Mesenchymal stem cell (in vitro differentiated cells and primary cell): Measurements from ENCODE around the gene EFNA5.

Source experiments
- DNase-seq: peaks from one replicate; pipeline ENCODE4 v3.0.0-alpha.2; 2013
- H2AFZ ChIP-seq: one replicate; pipeline ENCODE4 v1.6.1; 2013; ENCODE audit warnings: low read depth, mild to moderate bottlenecking, control low read depth, inconsistent platforms, low read length, moderate library complexity
- H2AK5ac ChIP-seq: 2 replicates; pipeline ENCODE4 v1.6.1; 2013; ENCODE audit warnings: low read length, moderate library complexity, mild to moderate bottlenecking, inconsistent platforms; ENCODE audit not compliant: severe bottlenecking
- H2BK120ac ChIP-seq: one replicate; pipeline ENCODE4 v1.6.1; 2013; ENCODE audit warnings: low read depth, mild to moderate bottlenecking, inconsistent platforms, low read length, moderate library complexity
- H2BK12ac ChIP-seq, 2 experiments: one replicate each; pipeline ENCODE4 v1.6.1; 2013; ENCODE audit warnings: inconsistent platforms in 2 of 2, low read length in 2 of 2, mild to moderate bottlenecking in 2 of 2, moderate library complexity in 2 of 2, control low read depth in 1 of 2
- H2BK15ac ChIP-seq: one replicate; pipeline ENCODE4 v1.6.1; 2013; ENCODE audit warnings: mild to moderate bottlenecking, low read depth, inconsistent platforms; ENCODE audit not compliant: poor library complexity, severe bottlenecking
- H2BK5ac ChIP-seq: 2 replicates; pipeline ENCODE4 v1.6.1; 2013; ENCODE audit warnings: low read depth, mild to moderate bottlenecking, low read length, control low read depth, inconsistent platforms; ENCODE audit not compliant: poor library complexity, severe bottlenecking
- H3K14ac ChIP-seq, 2 experiments: one replicate each; pipeline ENCODE4 v1.6.1; 2013; ENCODE audit warnings: inconsistent platforms in 2 of 2, low read length in 2 of 2, control low read depth in 1 of 2, mild to moderate bottlenecking in 1 of 2, moderate library complexity in 1 of 2
- H3K18ac ChIP-seq, 2 experiments: one replicate each; pipeline ENCODE4 v1.6.1; 2013; ENCODE audit warnings: inconsistent platforms in 2 of 2, low read length in 2 of 2, control low read depth in 1 of 2, low read depth in 1 of 2, mild to moderate bottlenecking in 1 of 2
- H3K23ac ChIP-seq, 2 experiments: one replicate each; pipeline ENCODE4 v1.6.1; 2013; ENCODE audit warnings: inconsistent platforms in 2 of 2, low read length in 2 of 2, mild to moderate bottlenecking in 2 of 2, moderate library complexity in 2 of 2, control low read depth in 1 of 2
- H3K27ac ChIP-seq: 2 replicates; pipeline ENCODE4 v1.5.1; 2013; ENCODE audit warnings: mild to moderate bottlenecking, moderate library complexity, low read length, control low read depth, inconsistent platforms; ENCODE audit not compliant: poor library complexity, severe bottlenecking
- H3K27me3 ChIP-seq, 2 experiments: 2 replicates each; pipeline versions ENCODE4 v1.6.1 to v1.7.0; 2013; ENCODE audit warnings: low read length in 2 of 2, mild to moderate bottlenecking in 2 of 2, moderate library complexity in 2 of 2, control low read depth in 1 of 2, inconsistent platforms in 1 of 2; ENCODE audit not compliant: control insufficient read depth in 1 of 2, insufficient read depth in 1 of 2
- H3K36me3 ChIP-seq, 2 experiments: 2 replicates each; pipeline versions ENCODE4 v1.6.1 to v1.7.0; 2013; ENCODE audit warnings: low read length in 2 of 2, control low read depth in 1 of 2, inconsistent platforms in 1 of 2, low read depth in 1 of 2, mild to moderate bottlenecking in 1 of 2; ENCODE audit not compliant: insufficient read depth in 2 of 2, control insufficient read depth in 1 of 2
- H3K4ac ChIP-seq, 2 experiments: one replicate each; pipeline ENCODE4 v1.6.1; 2013; ENCODE audit warnings: inconsistent platforms in 2 of 2, low read length in 2 of 2, mild to moderate bottlenecking in 2 of 2, moderate library complexity in 2 of 2, control low read depth in 1 of 2, low read depth in 1 of 2
- H3K4me1 ChIP-seq: 2 replicates; pipeline ENCODE4 v1.6.1; 2013; ENCODE audit warnings: low read depth, low read length, control low read depth; ENCODE audit not compliant: control insufficient read depth, insufficient read depth
- H3K4me2 ChIP-seq: 2 replicates; pipeline ENCODE4 v1.6.1; 2013; ENCODE audit warnings: low read length, mild to moderate bottlenecking, inconsistent platforms; ENCODE audit not compliant: poor library complexity, severe bottlenecking
- H3K4me3 ChIP-seq, 2 experiments: 2 replicates each; pipeline versions ENCODE4 v1.5.1 to v1.7.0; 2013; ENCODE audit warnings: low read length in 2 of 2, mild to moderate bottlenecking in 2 of 2, control low read depth in 1 of 2, low read depth in 1 of 2; ENCODE audit not compliant: insufficient read depth in 1 of 2
- H3K79me1 ChIP-seq: replicated peaks from 2 replicates; pipeline ENCODE4 v1.6.1; 2013; ENCODE audit warnings: mild to moderate bottlenecking, control low read depth, low read length, inconsistent platforms; ENCODE audit not compliant: poor library complexity, severe bottlenecking
- H3K9ac ChIP-seq: 2 replicates; pipeline ENCODE4 v1.7.0; 2013; ENCODE audit warnings: mild to moderate bottlenecking, low read length, moderate library complexity
- H3K9me3 ChIP-seq: 2 replicates; pipeline ENCODE4 v1.7.0; 2013; ENCODE audit warnings: mild to moderate bottlenecking, low read length; ENCODE audit not compliant: control insufficient read depth
- H4K8ac ChIP-seq: one replicate; pipeline ENCODE4 v1.6.1; 2013; ENCODE audit warnings: inconsistent platforms, mild to moderate bottlenecking, low read length, moderate library complexity
- H4K91ac ChIP-seq: one replicate; pipeline ENCODE4 v1.6.1; 2013; ENCODE audit warnings: mild to moderate bottlenecking, low read length, inconsistent platforms
- WGBS: methylation state at CpG from one replicate; pipeline ENCODE4 v1.1.7; 2013; ENCODE audit warnings: mixed read lengths; 5-methylcytosine and 5-hydroxymethylcytosine counted together

Gene EFNA5

GRCh38 chr5:107699425-107699824 is 28.7 kb upstream of the EFNA5 start:
- H3K9ac ChIP-seq: no peak overlapping the region
- H3K79me1 ChIP-seq: no peaks in the 10 kb centered on the region
- H3K18ac ChIP-seq: no peak overlapping the region
- H3K23ac ChIP-seq: no peak overlapping the region
- H2BK120ac ChIP-seq: no peak overlapping the region
- H2BK5ac ChIP-seq: no peak overlapping the region
- H3K36me3 ChIP-seq: no peaks in the 10 kb centered on the region
- H3K4me1 ChIP-seq: no peaks in the 10 kb centered on the region
- H3K4me3 ChIP-seq: no peak overlapping the region
- WGBS: no CpG with 5 or more reads among the region's 1 CpG
- no peak overlapping the region for H2AK5ac ChIP-seq
- no peak for DNase-seq
- H4K8ac ChIP-seq: no peak overlapping the region
- no peak overlapping the region for H2BK15ac ChIP-seq
- H3K9me3 ChIP-seq: no peaks in the 10 kb centered on the region
- no peak overlapping the region for H3K27ac ChIP-seq
- no peak overlapping the region for H3K14ac ChIP-seq
- no peak overlapping the region for H4K91ac ChIP-seq
- H3K27me3 ChIP-seq: no peaks in the 10 kb centered on the region
- H3K4ac ChIP-seq: no peak overlapping the region
- H2AFZ ChIP-seq: no peak overlapping the region
- no peak overlapping the region for H2BK12ac ChIP-seq
- no peak overlapping the region for H3K4me2 ChIP-seq

- H2BK12ac ChIP-seq: no peak overlapping the region
- no peak for DNase-seq
- no peak overlapping the region for H2AFZ ChIP-seq
- no peaks in the 10 kb centered on the region for H3K4me1 ChIP-seq
- no peaks in the 10 kb centered on the region for H3K9me3 ChIP-seq
- H2AK5ac ChIP-seq: no peak overlapping the region
- H3K23ac ChIP-seq: no peak overlapping the region
- no peak overlapping the region for H3K4ac ChIP-seq
- H4K91ac ChIP-seq: no peak overlapping the region
- no peak overlapping the region for H3K4me3 ChIP-seq
- H2BK15ac ChIP-seq: no peak overlapping the region
- no peak overlapping the region for H3K9ac ChIP-seq
- H3K4me2 ChIP-seq: no peak overlapping the region
- no peak overlapping the region for H3K14ac ChIP-seq
- no peak overlapping the region for H3K27ac ChIP-seq
- H3K79me1 ChIP-seq: no peaks in the 10 kb centered on the region
- no peak overlapping the region for H2BK120ac ChIP-seq
- H3K27me3 ChIP-seq: no peaks in the 10 kb centered on the region
- no peak overlapping the region for H3K18ac ChIP-seq
- H3K36me3 ChIP-seq: no peaks in the 10 kb centered on the region
- WGBS: 91% methylated on average over 2 of the region's 2 CpGs
- H4K8ac ChIP-seq: no peak overlapping the region
- H2BK5ac ChIP-seq: no peak overlapping the region
These were observed 27.5 kb upstream of the EFNA5 start for GRCh38 chr5:107698286-107698685.

- no peak for DNase-seq
- no peak overlapping the region for H2BK120ac ChIP-seq
- no peak overlapping the region for H3K18ac ChIP-seq
- no peak overlapping the region for H3K4me3 ChIP-seq
- H2AK5ac ChIP-seq: no peak overlapping the region
- H3K27me3 ChIP-seq: no peaks in the 10 kb centered on the region
- no peak overlapping the region for H2AFZ ChIP-seq
- H3K4me1 ChIP-seq: no peaks in the 10 kb centered on the region
- 95% methylated on average over 4 of the region's 4 CpGs for WGBS
- peaks cover 3% of the 10 kb centered on the region for H3K9me3 ChIP-seq
- H3K27ac ChIP-seq: no peak overlapping the region
- no peak overlapping the region for H3K4me2 ChIP-seq
- H4K8ac ChIP-seq: no peak overlapping the region
- H3K4ac ChIP-seq: no peak overlapping the region
- no peak overlapping the region for H3K9ac ChIP-seq
- no peaks in the 10 kb centered on the region for H3K36me3 ChIP-seq
- H2BK15ac ChIP-seq: no peak overlapping the region
- H4K91ac ChIP-seq: peak overlapping the region; percentile 12
- no peaks in the 10 kb centered on the region for H3K79me1 ChIP-seq
- no peak overlapping the region for H2BK5ac ChIP-seq
- no peak overlapping the region for H3K23ac ChIP-seq
- H3K14ac ChIP-seq: no peak overlapping the region
- H2BK12ac ChIP-seq: no peak overlapping the region
These were observed 25.8 kb upstream of the EFNA5 start for GRCh38 chr5:107696498-107696897.

DNA sequence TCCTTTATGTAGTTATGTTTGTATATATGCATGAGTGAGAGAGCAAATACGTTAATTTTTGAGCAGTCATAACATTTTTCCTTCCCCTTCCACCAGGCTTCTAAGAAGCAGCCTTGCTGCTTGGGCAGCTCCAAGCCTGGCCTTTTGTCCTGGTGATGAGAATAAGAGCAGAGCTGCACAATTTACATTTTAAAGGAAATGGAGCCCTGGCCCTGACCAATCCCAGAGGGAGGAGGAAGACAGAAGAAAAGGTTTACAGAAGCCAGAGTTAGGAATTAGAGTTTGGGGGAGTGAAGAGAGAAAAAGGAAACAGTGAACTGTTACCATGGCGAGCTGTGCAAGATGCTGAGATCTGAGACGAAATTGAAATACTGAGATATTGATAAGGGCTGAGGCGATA is 25.3 kb upstream of the EFNA5 start:
- H3K4ac ChIP-seq: no peak overlapping the region
- no peak overlapping the region for H3K4me3 ChIP-seq
- H3K23ac ChIP-seq: no peak overlapping the region
- H3K4me1 ChIP-seq: no peaks in the 10 kb centered on the region
- no peak for DNase-seq
- H2BK15ac ChIP-seq: no peak overlapping the region
- H3K18ac ChIP-seq: no peak overlapping the region
- no peaks in the 10 kb centered on the region for H3K27me3 ChIP-seq
- H2BK5ac ChIP-seq: no peak overlapping the region
- 65% methylated on average over 3 of the region's 4 CpGs for WGBS
- no peak overlapping the region for H3K9ac ChIP-seq
- H3K14ac ChIP-seq: no peak overlapping the region
- H2BK12ac ChIP-seq: no peak overlapping the region
- no peaks in the 10 kb centered on the region for H3K36me3 ChIP-seq
- no peaks in the 10 kb centered on the region for H3K79me1 ChIP-seq
- no peak overlapping the region for H2AK5ac ChIP-seq
- H3K4me2 ChIP-seq: no peak overlapping the region
- no peak overlapping the region for H2AFZ ChIP-seq
- H4K8ac ChIP-seq: no peak overlapping the region
- no peak overlapping the region for H4K91ac ChIP-seq
- no peak overlapping the region for H2BK120ac ChIP-seq
- H3K9me3 ChIP-seq: peaks cover 3% of the 10 kb centered on the region
- no peak overlapping the region for H3K27ac ChIP-seq
